ENCODE data around the gene TGFB2. TPM values are rescaled to one million over a fixed set of nuclear protein-coding genes. Genes with fewer than 3 reads are reported as not detected.

TGFB2 gene
- total RNA-seq, 1 experiment from 2014 or later = not detected

DNA sequence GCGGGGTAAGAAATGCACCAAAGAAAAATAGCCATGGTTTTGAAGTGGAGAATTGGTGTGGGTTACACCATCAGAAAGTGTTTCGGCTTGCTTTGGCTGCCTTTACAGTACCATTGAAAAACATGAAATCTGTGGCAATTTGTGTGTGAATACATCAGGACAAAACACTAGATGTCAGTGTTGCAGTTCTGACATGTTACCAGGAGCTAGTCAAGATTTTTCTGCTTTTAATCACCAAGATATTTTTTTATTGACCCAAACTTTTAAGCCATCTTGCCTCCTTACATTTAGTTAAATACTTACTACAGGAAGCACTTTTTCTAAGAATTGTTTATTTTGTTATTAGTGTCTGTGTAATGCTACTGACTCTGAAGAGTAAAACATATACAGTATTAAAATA, 45.7 kb upstream of the TGFB2 start:
- no peaks in the 10 kb centered on the region for H3K27me3 Mint-ChIP-seq (ENCODE audit: low read depth)
- H2BK12ac ChIP-seq (ENCODE audit: insufficient read length, low read depth, low read length) = no peak overlapping the region
- no peak overlapping the region for H3K14ac ChIP-seq (ENCODE audit: insufficient read depth, low read length)
- H2BK5ac ChIP-seq (ENCODE audit: insufficient read length, low read length) = no peak overlapping the region
- H3K4me1 Mint-ChIP-seq = peaks cover 76 to 88% of the 10 kb centered on the region in 2 experiments
- H3K9ac ChIP-seq (ENCODE audit: extremely low read depth, insufficient read length, low read length) = no peak overlapping the region
- peak overlapping the region; percentile 72 to 87 (median 75); a peak in 6 of 7 replicates for H3K27ac Mint-ChIP-seq
- H3K79me1 ChIP-seq (ENCODE audit: insufficient read depth, low read depth, low read length, poor library complexity, severe bottlenecking) = peaks cover under 1% of the 10 kb centered on the region
- no peak for DNase-seq
- H2BK120ac ChIP-seq (ENCODE audit: low read depth, low read length, poor library complexity, severe bottlenecking) = no peak overlapping the region
- no peak overlapping the region for H4K5ac ChIP-seq (ENCODE audit: insufficient read length, low read depth, low read length)
- no peaks in the 10 kb centered on the region for H3K27me3 ChIP-seq (ENCODE audit: insufficient read depth, low read length)
- WGBS (ENCODE audit: extremely low coverage, insufficient read length, low lambda C conversion rate) = no CpG with 5 or more reads among the region's 2 CpGs
- H3K79me2 ChIP-seq (ENCODE audit: insufficient read depth, low read length) = no peaks in the 10 kb centered on the region
- no peak overlapping the region for H4K91ac ChIP-seq (ENCODE audit: insufficient read length, low read depth, low read length)
- no peak overlapping the region for H3K27ac ChIP-seq (ENCODE audit: insufficient read length, low read depth, low read length)
- no peak overlapping the region for H3K4ac ChIP-seq (ENCODE audit: low read depth, low read length)
- no peak overlapping the region for H3K18ac ChIP-seq (ENCODE audit: insufficient read length, low read depth, low read length)
- TF ChIP-seq, protein P1, sequence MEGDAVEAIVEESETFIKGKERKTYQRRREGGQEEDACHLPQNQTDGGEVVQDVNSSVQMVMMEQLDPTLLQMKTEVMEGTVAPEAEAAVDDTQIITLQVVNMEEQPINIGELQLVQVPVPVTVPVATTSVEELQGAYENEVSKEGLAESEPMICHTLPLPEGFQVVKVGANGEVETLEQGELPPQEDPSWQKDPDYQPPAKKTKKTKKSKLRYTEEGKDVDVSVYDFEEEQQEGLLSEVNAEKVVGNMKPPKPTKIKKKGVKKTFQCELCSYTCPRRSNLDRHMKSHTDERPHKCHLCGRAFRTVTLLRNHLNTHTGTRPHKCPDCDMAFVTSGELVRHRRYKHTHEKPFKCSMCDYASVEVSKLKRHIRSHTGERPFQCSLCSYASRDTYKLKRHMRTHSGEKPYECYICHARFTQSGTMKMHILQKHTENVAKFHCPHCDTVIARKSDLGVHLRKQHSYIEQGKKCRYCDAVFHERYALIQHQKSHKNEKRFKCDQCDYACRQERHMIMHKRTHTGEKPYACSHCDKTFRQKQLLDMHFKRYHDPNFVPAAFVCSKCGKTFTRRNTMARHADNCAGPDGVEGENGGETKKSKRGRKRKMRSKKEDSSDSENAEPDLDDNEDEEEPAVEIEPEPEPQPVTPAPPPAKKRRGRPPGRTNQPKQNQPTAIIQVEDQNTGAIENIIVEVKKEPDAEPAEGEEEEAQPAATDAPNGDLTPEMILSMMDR (conservative IDR thresholded peaks at IDR 0.05) = peak; percentile 61
- no peak overlapping the region for H2BK15ac ChIP-seq (ENCODE audit: low read depth, low read length)
- no peaks in the 10 kb centered on the region for H3K9me3 Mint-ChIP-seq
- no peak overlapping the region for H2BK20ac ChIP-seq (ENCODE audit: low read depth, low read length, poor library complexity, severe bottlenecking)
- peaks cover 5% of the 10 kb centered on the region; the same call in 1 of the 2 replicates for H3K4me1 ChIP-seq (ENCODE audit: insufficient read depth, low read length)
- no peak overlapping the region for H3T11ph ChIP-seq (ENCODE audit: low read length)
- H3K4me2 ChIP-seq (ENCODE audit: insufficient read depth, insufficient read length, low read length) = no peak overlapping the region
- no peaks in the 10 kb centered on the region for H3K23me2 ChIP-seq (ENCODE audit: insufficient read length, low read depth, low read length, poor library complexity, severe bottlenecking)
- no peaks in the 10 kb centered on the region for H4K20me1 ChIP-seq (ENCODE audit: control insufficient read depth, insufficient read depth, insufficient read length)
- H3K36me3 Mint-ChIP-seq (ENCODE audit: insufficient read depth in 1 of 3, low read depth in 3 of 3) = peaks cover 4 to 14% (median 13%) of the 10 kb centered on the region in 3 experiments
- H4K8ac ChIP-seq (replicated peaks; ENCODE audit: insufficient read length, low read depth, low read length) = no peak overlapping the region
- H3K4me3 Mint-ChIP-seq = no peak overlapping the region
- no peak overlapping the region for H3K56ac ChIP-seq (ENCODE audit: insufficient read length, low read depth, low read length)
- no peak overlapping the region for H2AFZ ChIP-seq (ENCODE audit: low read length)
- no peak overlapping the region for H3K23ac ChIP-seq (ENCODE audit: insufficient read length, low read depth, low read length)
- H2AK5ac ChIP-seq (ENCODE audit: insufficient read length, low read length) = no peak overlapping the region
- no peaks in the 10 kb centered on the region for H3K9me3 ChIP-seq (ENCODE audit: control insufficient read depth, low read depth, low read length)
